ENCODE results near the gene FAM219B. TPM values are rescaled to one million over a fixed set of nuclear protein-coding genes. Genes with fewer than 3 reads are reported as not detected.
"Not testable (repeated sequence)": the region's sequence is repeated elsewhere in the genome, so short reads cannot be mapped to it uniquely, and the experiment has no call there.

The FAM219B gene
- total and polyA plus RNA-seq, 2 donors = 25.5 to 28.0 TPM

DNA sequence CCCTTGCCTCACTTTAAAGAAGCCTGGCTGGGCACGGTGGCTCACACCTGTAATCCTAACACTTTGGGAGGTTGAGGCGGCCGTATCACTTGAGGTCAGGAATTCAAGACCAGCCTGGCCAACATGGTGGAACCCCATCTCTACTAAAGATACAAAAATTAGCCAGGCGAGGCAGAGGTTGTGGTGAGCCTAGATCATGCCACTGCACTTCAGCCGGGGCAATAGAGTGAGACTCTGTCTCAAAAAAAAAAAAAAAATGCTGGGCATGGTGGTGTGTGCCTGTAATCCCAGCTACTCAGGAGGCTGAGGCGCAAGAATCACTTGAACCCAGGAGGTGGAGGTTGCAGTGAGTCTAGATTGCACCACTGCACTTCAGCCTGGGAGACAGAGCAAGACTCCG is 12.3 kb downstream of the FAM219B start:
- 98% methylated on average over 7 of the region's 7 CpGs for WGBS
- H3K4me3 ChIP-seq (ENCODE audit: low read length in 2 of 2); H3K9me3 ChIP-seq (ENCODE audit: control insufficient read depth in 2 of 2, insufficient read depth in 1 of 2, low read length in 1 of 2); H3K27ac ChIP-seq (ENCODE audit: low read depth in 1 of 2, low read length in 1 of 2); DNase-seq (ENCODE audit: low read depth in 6 of 9, low spot score in 9 of 9); H3K27me3 ChIP-seq (ENCODE audit: control insufficient read depth in 2 of 2, insufficient read depth in 1 of 2, low read length in 1 of 2): not testable (repeated sequence)
- peaks cover 14 to 35% of the 10 kb centered on the region in 2 donors for H3K36me3 ChIP-seq (ENCODE audit: control insufficient read depth in 2 of 2, insufficient read depth in 2 of 2, low read length in 1 of 2)
- H3K4me1 ChIP-seq (ENCODE audit: control insufficient read depth in 2 of 2, insufficient read depth in 2 of 2, low read length in 2 of 2) = peaks cover 7 to 14% of the 10 kb centered on the region in 2 donors

DNA sequence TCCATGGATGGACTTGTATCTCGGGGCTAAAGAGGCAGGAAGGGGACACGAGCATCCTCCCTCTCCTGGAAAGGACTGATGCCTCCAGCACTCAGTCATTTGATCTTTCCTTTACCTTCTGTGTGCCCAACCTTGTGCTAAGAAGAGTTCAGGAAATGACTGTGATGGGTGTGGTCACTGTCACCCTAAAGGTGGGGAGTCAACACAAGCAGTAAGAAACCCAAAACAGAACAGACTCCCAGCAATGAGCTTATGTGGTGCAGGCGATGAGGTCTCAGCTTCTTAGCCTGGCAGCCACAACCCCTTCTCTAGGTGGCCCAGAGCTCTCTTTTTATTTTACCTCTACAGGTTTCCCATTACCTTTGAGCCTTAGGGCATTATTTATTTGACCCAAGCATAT is 13.0 kb downstream of the FAM219B start:
- DNase-seq (ENCODE audit: low read depth in 6 of 9, low spot score in 9 of 9) = peak in 1 of 9 donors; percentile 44
- no peak overlapping the region for H3K27ac ChIP-seq (ENCODE audit: low read depth in 1 of 2, low read length in 1 of 2)

DNA sequence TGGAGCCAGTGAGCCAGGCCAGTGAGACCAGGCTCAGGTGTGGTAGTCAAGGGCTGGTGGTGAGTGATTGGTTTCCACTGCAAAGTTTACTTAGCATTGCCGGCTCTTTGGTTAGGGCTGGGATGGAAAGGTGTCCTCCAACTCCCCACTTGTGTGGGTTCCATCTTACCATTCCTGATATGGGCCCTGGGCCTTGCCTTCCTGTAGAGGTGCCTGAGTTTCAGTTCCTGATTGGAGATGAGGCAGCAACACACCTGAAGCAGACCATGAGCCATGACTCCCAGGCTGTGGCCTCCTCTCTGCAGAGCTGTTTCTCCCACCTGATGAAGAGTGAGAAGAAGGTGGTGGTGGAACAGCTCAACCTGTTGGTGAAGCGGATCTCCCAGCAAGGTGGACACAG is 13.7 kb downstream of the FAM219B start:
- 93% methylated on average over 2 of the region's 2 CpGs for WGBS
- Histone ChIP-seq H3K4me1 (ENCODE audit: control insufficient read depth in 2 of 2, insufficient read depth in 2 of 2, low read length in 2 of 2) (peaks cover 11 to 21% of the 10 kb centered on the region in 2 donors), H3K4me3 (ENCODE audit: low read length in 2 of 2) (no peak overlapping the region), H3K27ac (ENCODE audit: low read depth in 1 of 2, low read length in 1 of 2) (no peak overlapping the region), H3K36me3 (ENCODE audit: control insufficient read depth in 2 of 2, insufficient read depth in 2 of 2, low read length in 1 of 2) (peaks cover 14 to 31% of the 10 kb centered on the region in 2 donors), H3K27me3 (ENCODE audit: control insufficient read depth in 2 of 2, insufficient read depth in 1 of 2, low read length in 1 of 2) (no peaks in the 10 kb centered on the region), H3K9me3 (ENCODE audit: control insufficient read depth in 2 of 2, insufficient read depth in 1 of 2, low read length in 1 of 2) (no peaks in the 10 kb centered on the region)
- DNase-seq (ENCODE audit: low read depth in 6 of 9, low spot score in 9 of 9) = no peak

More for the DNA sequence above, 13.0 kb downstream of the FAM219B start:
- no peaks in the 10 kb centered on the region for H3K9me3 ChIP-seq (ENCODE audit: control insufficient read depth in 2 of 2, insufficient read depth in 1 of 2, low read length in 1 of 2)
- no peaks in the 10 kb centered on the region for H3K27me3 ChIP-seq (ENCODE audit: control insufficient read depth in 2 of 2, insufficient read depth in 1 of 2, low read length in 1 of 2)
- 95% methylated on average over 3 of the region's 3 CpGs for WGBS
- peaks cover 14 to 35% of the 10 kb centered on the region in 2 donors for H3K36me3 ChIP-seq (ENCODE audit: control insufficient read depth in 2 of 2, insufficient read depth in 2 of 2, low read length in 1 of 2)
- H3K4me3 ChIP-seq (ENCODE audit: low read length in 2 of 2) = no peak overlapping the region
- H3K4me1 ChIP-seq (ENCODE audit: control insufficient read depth in 2 of 2, insufficient read depth in 2 of 2, low read length in 2 of 2) = peaks cover 11 to 21% of the 10 kb centered on the region in 2 donors

DNA sequence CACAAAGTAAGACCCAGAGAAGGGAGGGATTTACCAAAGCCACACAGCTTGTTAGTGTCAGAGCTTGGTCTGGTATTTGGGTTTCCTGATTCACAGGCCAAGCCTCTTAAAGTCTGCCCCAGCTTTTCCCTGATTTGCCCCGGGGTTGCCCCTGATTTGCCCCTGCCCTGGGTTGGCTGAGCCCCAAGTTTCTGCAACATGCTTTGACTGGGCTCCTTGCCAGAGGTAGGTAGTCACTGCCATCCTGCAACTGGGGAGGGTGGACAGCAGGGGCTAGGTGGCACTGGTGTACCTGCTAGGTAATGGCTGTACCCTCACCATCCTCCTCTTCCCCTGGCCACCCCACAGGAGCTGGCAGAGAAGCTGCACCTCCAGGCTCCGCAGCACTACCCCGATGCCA is 14.3 kb downstream of the FAM219B start:
- H3K27ac ChIP-seq (ENCODE audit: low read depth in 1 of 2, low read length in 1 of 2) = no peak overlapping the region

DNA sequence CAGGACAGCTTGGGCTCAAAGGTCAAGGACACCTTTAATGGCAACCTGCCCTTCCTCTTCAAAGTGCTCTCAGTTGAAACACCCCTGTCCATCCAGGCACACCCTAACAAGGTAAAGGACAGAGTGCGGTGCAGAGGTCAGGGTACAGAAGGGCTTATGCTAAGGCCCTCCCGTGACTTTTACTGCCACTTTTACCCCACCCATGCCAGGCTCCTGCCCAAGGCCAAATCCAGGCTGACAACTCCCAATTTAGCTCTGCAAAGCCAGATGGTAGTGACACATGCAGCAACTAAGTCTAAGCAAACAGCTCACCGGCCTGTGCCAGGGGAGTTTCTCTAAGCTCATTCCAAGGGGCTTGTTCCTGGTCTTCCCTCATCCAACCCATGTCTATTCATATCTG is 15.2 kb downstream of the FAM219B start:
- H3K4me1 ChIP-seq (ENCODE audit: control insufficient read depth in 2 of 2, insufficient read depth in 2 of 2, low read length in 2 of 2) = peaks cover 11 to 21% of the 10 kb centered on the region in 2 donors
- H3K27ac ChIP-seq (ENCODE audit: low read depth in 1 of 2, low read length in 1 of 2) = no peak overlapping the region
- DNase-seq (ENCODE audit: low read depth in 6 of 9, low spot score in 9 of 9) = no peak
- H3K4me3 ChIP-seq (ENCODE audit: low read length in 2 of 2) = no peak overlapping the region
- H3K9me3 ChIP-seq (ENCODE audit: control insufficient read depth in 2 of 2, insufficient read depth in 1 of 2, low read length in 1 of 2) = no peaks in the 10 kb centered on the region
- peaks cover 11 to 25% of the 10 kb centered on the region in 2 donors for H3K36me3 ChIP-seq (ENCODE audit: control insufficient read depth in 2 of 2, insufficient read depth in 2 of 2, low read length in 1 of 2)
- H3K27me3 ChIP-seq (ENCODE audit: control insufficient read depth in 2 of 2, insufficient read depth in 1 of 2, low read length in 1 of 2) = no peaks in the 10 kb centered on the region
- 98% methylated on average over 3 of the region's 3 CpGs for WGBS

More for the DNA sequence above, 14.3 kb downstream of the FAM219B start:
- 96% methylated on average over 3 of the region's 3 CpGs for WGBS
- H3K27me3 ChIP-seq (ENCODE audit: control insufficient read depth in 2 of 2, insufficient read depth in 1 of 2, low read length in 1 of 2) = no peaks in the 10 kb centered on the region
- no peak overlapping the region for H3K4me3 ChIP-seq (ENCODE audit: low read length in 2 of 2)
- no peaks in the 10 kb centered on the region for H3K9me3 ChIP-seq (ENCODE audit: control insufficient read depth in 2 of 2, insufficient read depth in 1 of 2, low read length in 1 of 2)
- peaks cover 11 to 21% of the 10 kb centered on the region in 2 donors for H3K4me1 ChIP-seq (ENCODE audit: control insufficient read depth in 2 of 2, insufficient read depth in 2 of 2, low read length in 2 of 2)
- H3K36me3 ChIP-seq (ENCODE audit: control insufficient read depth in 2 of 2, insufficient read depth in 2 of 2, low read length in 1 of 2) = peaks cover 14 to 27% of the 10 kb centered on the region in 2 donors
- DNase-seq (ENCODE audit: low read depth in 6 of 9, low spot score in 9 of 9) = no peak

DNA sequence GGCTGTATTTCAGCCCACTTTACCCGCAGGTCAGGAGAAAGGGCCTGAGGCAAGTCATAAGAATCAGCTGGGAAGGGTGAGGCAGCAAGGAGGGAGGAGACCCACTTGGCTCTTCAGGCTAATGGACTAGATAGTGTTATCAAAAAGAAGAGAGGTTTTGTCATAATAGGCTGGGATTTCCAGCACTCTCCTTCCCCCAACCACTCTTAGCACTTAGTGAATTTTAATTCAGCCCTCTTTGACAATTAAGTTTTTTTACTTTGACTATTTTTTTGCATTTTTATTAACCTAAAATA is 16.0 kb downstream of the FAM219B start:
- Histone ChIP-seq H3K27me3 (ENCODE audit: control insufficient read depth in 2 of 2, insufficient read depth in 1 of 2, low read length in 1 of 2) (no peaks in the 10 kb centered on the region), H3K4me3 (ENCODE audit: low read length in 2 of 2) (peak overlapping the region; percentile 88 to 95), H3K4me1 (ENCODE audit: control insufficient read depth in 2 of 2, insufficient read depth in 2 of 2, low read length in 2 of 2) (peaks cover 11 to 21% of the 10 kb centered on the region in 2 donors), H3K9me3 (ENCODE audit: control insufficient read depth in 2 of 2, insufficient read depth in 1 of 2, low read length in 1 of 2) (no peaks in the 10 kb centered on the region), H3K27ac (ENCODE audit: low read depth in 1 of 2, low read length in 1 of 2) (no peak overlapping the region), H3K36me3 (ENCODE audit: control insufficient read depth in 2 of 2, insufficient read depth in 2 of 2, low read length in 1 of 2) (peaks cover 8 to 18% of the 10 kb centered on the region in 2 donors)
- DNase-seq (ENCODE audit: low read depth in 6 of 9, low spot score in 9 of 9) = no peak
- 11% methylated on average over 1 of the region's 1 CpG for WGBS

DNA sequence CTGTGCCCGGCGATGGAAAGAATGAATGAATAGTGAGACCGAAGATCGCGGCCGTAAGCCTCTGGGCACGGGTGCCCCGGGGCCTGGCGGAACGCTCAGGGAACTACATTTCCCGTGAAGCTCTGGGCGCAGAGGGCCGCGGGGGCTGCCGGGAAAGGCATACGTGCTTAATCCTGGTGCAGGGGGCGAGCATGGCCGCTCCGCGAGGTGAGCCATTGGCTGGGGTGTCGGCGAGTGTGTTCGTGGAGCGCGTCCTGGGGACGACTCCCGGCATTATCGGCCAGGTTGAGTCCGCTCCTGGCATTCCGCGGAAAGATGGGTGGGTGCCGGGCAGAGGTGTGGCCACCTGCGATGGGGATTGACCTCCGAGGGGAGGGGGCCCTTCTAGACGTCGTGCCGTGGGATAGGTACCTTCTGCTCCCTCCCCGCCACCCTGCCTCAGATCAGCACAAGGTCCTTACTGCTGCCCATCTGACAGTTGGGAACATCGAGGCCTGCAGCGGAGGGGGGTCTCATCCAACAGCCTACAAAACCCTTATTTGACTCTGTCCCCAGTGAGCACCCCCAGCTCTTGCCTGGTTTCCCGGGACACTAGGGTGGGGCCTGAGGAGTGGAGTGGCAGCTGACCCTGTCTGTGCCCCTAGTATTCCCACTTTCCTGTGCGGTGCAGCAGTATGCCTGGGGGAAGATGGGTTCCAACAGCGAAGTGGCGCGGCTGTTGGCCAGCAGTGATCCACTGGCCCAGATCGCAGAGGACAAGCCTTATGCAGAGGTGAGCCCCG is 16.6 kb downstream of the FAM219B start, which contains the start of gene MPI:
Gene MPI (plus strand): TSS at position 160 of the 782 bp plus-strand sequence. CDS start 32 bp downstream, at position 192.
- Histone ChIP-seq H3K27me3 (ENCODE audit: control insufficient read depth in 2 of 2, insufficient read depth in 1 of 2, low read length in 1 of 2) (no peaks in the 10 kb centered on the region), H3K4me1 (ENCODE audit: control insufficient read depth in 2 of 2, insufficient read depth in 2 of 2, low read length in 2 of 2) (peaks cover 11 to 21% of the 10 kb centered on the region in 2 donors), H3K27ac (ENCODE audit: low read depth in 1 of 2, low read length in 1 of 2) (peak within 1 kb of the TSS; percentile 47 to 75), H3K9me3 (ENCODE audit: control insufficient read depth in 2 of 2, insufficient read depth in 1 of 2, low read length in 1 of 2) (no peaks in the 10 kb centered on the region), H3K4me3 (ENCODE audit: low read length in 2 of 2) (peak within 1 kb of the TSS; percentile 88 to 95), H3K36me3 (ENCODE audit: control insufficient read depth in 2 of 2, insufficient read depth in 2 of 2, low read length in 1 of 2) (peaks cover 8 to 18% of the 10 kb centered on the region in 2 donors)
- WGBS = 5% methylated on average over 47 of the region's 47 CpGs
- peak; percentile 55 to 90 (median 80) for DNase-seq (ENCODE audit: low read depth in 6 of 9, low spot score in 9 of 9)

DNA sequence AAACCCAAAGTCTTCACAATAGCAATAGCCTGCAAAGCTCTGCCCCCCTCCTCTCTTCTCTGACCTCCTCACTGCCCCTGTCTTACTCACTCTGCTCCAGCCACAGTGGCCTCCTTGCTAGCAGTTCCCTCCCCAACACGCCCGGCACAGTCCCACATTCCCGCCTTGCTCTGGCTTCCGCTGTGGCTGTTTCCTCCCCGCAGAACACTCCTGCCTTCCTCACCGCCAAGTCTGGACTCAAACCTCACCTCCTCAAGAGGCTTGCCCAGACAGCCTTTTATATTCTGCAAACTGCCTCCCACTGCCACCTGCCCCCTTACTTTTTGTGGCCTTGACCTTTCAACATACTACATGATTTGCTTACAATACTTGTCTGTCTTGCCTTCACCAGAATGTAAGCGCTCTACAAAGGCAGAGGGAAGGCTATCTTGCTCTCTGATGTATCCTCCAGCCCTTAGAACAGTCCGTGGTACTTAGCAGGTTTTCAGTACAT is 17.2 kb downstream of the FAM219B start:
- peaks cover 11 to 21% of the 10 kb centered on the region in 2 donors for H3K4me1 ChIP-seq (ENCODE audit: control insufficient read depth in 2 of 2, insufficient read depth in 2 of 2, low read length in 2 of 2)
- H3K9me3 ChIP-seq (ENCODE audit: control insufficient read depth in 2 of 2, insufficient read depth in 1 of 2, low read length in 1 of 2) = no peaks in the 10 kb centered on the region
- WGBS = 38% methylated on average over 8 of the region's 8 CpGs
- no peak for DNase-seq (ENCODE audit: low read depth in 6 of 9, low spot score in 9 of 9)
- no peaks in the 10 kb centered on the region for H3K27me3 ChIP-seq (ENCODE audit: control insufficient read depth in 2 of 2, insufficient read depth in 1 of 2, low read length in 1 of 2)
- H3K4me3 ChIP-seq (ENCODE audit: low read length in 2 of 2) = peak overlapping the region; percentile 88 to 95
- peak overlapping the region in 1 of 2 donors; percentile 19 for H3K27ac ChIP-seq (ENCODE audit: low read depth in 1 of 2, low read length in 1 of 2)
- H3K36me3 ChIP-seq (ENCODE audit: control insufficient read depth in 2 of 2, insufficient read depth in 2 of 2, low read length in 1 of 2) = peaks cover 8 to 18% of the 10 kb centered on the region in 2 donors

DNA sequence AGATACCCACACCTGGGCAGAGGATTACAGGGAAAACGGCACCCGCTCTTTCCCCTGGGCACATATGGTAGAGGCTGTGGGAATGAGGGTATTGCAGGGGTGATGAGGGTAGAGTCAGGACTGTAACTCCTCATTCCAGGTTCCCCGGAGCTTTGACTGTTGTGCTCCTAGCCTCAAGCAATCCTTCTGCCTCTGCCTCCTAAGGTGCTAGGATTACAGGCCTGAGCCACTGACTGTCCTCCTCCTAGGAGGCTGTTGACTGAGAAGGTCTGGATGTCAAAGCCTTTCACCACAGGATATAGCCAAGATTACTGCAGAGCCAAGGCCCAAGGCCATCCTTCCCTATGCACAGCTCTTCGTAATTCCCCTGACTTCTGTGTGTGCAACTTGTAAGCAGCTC is 17.9 kb downstream of the FAM219B start:
- no peak overlapping the region for H3K4me3 ChIP-seq (ENCODE audit: low read length in 2 of 2)
- H3K27ac ChIP-seq (ENCODE audit: low read depth in 1 of 2, low read length in 1 of 2) = no peak overlapping the region
- H3K27me3 ChIP-seq (ENCODE audit: control insufficient read depth in 2 of 2, insufficient read depth in 1 of 2, low read length in 1 of 2) = no peaks in the 10 kb centered on the region
- no peak for DNase-seq (ENCODE audit: low read depth in 6 of 9, low spot score in 9 of 9)
- H3K4me1 ChIP-seq (ENCODE audit: control insufficient read depth in 2 of 2, insufficient read depth in 2 of 2, low read length in 2 of 2) = peaks cover 11 to 21% of the 10 kb centered on the region in 2 donors
- H3K9me3 ChIP-seq (ENCODE audit: control insufficient read depth in 2 of 2, insufficient read depth in 1 of 2, low read length in 1 of 2) = no peaks in the 10 kb centered on the region
- 99% methylated on average over 4 of the region's 4 CpGs for WGBS
- H3K36me3 ChIP-seq (ENCODE audit: control insufficient read depth in 2 of 2, insufficient read depth in 2 of 2, low read length in 1 of 2) = peaks cover 8 to 18% of the 10 kb centered on the region in 2 donors
